GM12801 (cell line): ENCODE data around the gene GPSM1.

ENCODE experiments used
- TF ChIP-seq, protein P1 (sequence below): IDR thresholded peaks from one replicate; pipeline ENCODE4 v1.5.1; 2011; ENCODE audit warnings: control low read depth; ENCODE audit not compliant: insufficient read length; ENCODE audit errors: extremely low read depth

Gene GPSM1

GRCh38 chr9:136292026-136292538, 35.3 kb upstream of the GPSM1 start:
- TF ChIP-seq, protein P1, sequence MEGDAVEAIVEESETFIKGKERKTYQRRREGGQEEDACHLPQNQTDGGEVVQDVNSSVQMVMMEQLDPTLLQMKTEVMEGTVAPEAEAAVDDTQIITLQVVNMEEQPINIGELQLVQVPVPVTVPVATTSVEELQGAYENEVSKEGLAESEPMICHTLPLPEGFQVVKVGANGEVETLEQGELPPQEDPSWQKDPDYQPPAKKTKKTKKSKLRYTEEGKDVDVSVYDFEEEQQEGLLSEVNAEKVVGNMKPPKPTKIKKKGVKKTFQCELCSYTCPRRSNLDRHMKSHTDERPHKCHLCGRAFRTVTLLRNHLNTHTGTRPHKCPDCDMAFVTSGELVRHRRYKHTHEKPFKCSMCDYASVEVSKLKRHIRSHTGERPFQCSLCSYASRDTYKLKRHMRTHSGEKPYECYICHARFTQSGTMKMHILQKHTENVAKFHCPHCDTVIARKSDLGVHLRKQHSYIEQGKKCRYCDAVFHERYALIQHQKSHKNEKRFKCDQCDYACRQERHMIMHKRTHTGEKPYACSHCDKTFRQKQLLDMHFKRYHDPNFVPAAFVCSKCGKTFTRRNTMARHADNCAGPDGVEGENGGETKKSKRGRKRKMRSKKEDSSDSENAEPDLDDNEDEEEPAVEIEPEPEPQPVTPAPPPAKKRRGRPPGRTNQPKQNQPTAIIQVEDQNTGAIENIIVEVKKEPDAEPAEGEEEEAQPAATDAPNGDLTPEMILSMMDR: no peak

GRCh38 chr9:136292591-136293448, 34.5 kb upstream of the GPSM1 start:
- TF ChIP-seq, protein P1: no peak

DNA sequence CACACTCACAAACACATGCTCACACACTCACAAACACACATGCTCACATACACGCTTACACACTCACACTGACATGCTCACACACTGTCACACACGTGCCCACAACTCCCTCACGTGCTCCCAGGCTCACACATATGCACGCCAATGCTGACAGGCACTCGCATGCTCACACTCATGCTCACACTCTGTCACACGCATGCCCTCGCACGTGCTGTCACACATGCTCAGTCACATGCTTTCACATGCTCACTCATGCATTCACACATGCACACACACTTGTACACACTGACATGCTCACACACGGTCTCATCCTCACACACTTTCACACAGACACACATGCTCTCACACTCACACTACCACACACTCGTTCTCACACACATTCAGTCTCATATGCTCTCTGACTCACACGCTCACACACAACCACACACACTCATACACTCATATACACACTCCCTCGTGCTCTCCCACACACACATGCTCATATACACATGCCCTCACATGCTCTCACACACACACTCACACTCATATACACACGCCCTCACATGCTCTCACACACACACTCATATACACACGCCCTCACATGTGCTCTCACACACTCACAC, 33.8 kb upstream of the GPSM1 start:
- TF ChIP-seq, protein P1: no peak

DNA sequence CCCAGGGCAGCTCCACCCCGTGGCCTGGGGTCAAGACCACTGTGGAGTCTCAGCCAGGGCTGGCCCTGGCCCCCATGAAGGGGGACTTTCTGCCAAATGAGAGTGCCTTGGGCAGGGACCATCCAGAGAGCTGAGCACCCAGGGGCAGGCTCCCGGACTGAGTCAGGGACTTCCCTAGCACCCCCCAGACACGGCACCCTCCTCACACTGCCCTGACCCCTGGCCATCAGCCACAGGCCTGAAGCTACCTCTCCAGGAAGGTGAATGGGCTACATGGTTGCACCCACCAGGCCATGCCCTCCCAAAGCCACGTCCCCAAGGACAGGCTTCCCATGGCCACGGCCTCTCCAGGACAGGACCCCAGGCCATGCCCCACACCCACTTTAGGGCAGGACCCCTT, 32.9 kb upstream of the GPSM1 start:
- TF ChIP-seq, protein P1: no peak

DNA sequence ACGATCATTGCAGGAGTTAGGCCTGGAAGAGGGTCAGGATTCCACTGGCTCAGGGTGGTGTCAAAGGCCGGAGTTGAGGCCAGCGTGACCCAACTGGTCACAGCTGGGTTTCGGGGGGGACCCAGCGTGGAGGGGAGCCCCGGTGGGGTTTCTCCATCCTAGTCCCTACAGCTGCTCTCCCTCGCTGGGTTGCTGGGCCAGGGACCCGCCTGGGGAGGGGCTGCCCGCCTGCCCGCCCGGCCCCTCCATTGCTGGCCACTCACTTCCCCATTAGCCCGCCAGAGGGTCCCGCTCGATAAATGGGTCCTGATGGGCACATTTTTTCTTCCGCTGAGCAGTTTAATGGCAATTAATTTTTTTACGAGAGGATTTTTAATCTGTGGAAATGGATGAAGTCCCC, 32.3 kb upstream of the GPSM1 start:
- TF ChIP-seq, protein P1: no peak

DNA sequence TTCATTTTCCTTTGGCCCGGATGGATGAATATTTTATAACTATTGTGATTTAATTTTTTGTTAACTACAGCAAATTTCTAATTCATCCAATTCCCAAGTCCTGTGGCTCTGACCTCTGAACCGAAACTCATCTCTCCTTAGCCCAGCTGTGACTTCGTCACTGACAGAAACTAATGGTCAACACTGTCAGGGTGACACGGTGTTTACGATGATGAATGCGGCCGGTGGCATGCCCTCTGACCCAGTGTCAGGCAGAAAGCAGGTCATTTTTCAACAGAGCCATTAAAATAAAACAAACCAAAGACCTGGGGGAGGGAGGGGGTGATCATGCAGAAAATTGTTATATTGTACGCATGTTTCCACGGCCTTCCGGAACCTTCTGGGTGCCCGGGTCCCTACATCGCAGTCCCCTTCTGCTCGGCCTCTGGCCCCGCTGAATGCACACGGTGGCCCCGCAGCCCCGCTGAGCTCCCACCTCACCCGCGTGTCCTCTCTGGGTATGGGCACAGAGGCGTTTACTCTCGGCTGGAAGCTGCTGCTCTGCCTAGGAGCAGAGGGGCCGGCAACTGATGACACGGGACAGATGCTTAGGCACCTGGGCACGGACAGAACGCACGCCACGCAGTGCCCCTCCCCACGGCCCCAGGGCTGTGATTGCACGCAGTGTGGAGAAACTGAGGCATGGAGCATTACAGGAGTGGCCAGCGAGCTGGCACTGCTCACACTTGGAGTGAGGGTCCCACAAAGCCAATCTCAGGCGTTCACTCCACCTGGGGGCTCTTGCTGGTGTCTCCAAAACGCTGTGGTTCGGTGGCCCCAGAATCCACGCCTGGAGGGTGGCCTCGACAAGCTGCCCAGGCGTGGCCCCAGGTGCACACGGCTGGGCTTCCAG, 31.6 kb upstream of the GPSM1 start:
- TF ChIP-seq, protein P1: no peak
